ENCODE measurements around the gene HNMT.
"Not testable (repeated sequence)": the region's sequence is repeated elsewhere in the genome, so short reads cannot be mapped to it uniquely, and the experiment has no call there.

HNMT gene

DNA sequence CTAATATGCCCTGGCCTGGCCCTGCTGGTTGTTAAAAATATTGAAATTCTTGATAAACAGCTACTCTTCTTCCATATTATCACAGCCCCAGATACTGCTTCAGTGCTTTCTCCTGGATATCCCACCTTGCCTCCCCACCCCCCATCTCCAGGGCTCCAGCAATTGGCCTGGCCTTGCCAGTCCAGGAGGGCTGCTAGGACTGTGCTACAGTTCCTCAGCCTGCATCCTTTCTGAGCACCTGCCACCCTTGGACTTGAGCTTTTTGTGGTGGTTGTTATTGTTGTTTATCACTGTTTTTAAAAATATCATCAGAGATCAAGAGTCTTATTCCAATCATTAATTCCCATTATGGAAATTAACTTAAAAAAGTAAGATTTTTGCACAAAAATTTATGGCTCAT lies 13.5 kb downstream of the HNMT start:
- DNase-seq, result no peak

DNA sequence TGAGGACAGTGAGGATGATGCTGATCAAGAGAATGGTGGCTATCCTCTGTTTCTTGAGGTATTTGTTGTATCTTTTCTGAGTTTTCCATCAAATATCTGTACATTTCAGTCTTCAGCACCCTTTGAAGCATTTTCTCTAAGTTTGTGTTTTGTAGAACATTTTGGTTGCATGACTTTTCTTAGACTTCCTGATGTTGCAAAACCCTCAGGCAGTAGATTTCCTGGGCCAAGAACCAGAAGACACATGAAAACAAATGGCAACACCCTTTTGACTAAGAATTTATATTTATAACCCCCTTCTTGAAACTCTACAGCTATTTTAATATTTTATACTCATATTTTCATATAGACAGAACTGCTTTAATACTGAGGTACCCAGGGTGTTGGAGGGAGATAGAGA lies 16.2 kb downstream of the HNMT start:
- no peak for DNase-seq

- DNase-seq, result no peak
Measured at GRCh38 chr2:137981112-137981656, 16.9 kb downstream of the HNMT start.

- DNase-seq, result no peak
Measured at GRCh38 chr2:137983581-137983980, 19.3 kb downstream of the HNMT start.

GRCh38 chr2:137986268-137986667 lies 22.0 kb downstream of the HNMT start:
- no peak for DNase-seq

GRCh38 chr2:137987011-137987410 lies 22.7 kb downstream of the HNMT start:
- DNase-seq, result no peak

DNA sequence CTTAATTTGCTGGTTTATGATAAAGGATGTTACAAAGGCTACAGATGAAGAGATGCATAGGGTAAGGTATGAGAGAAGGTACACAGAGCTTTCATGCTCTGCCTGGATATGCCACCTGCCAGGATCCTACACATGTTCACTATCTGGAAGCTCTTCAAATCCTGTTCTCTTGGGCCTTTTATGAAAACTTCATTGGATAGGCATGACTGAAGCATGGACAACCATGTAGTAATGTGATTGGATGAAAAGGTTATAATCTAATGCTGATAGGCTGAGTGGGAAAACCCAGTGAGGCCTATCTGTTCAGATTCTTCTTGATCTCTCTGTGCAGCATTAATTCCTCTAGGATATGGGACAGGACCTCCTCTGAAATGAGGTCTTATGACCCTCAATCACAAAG lies 26.8 kb downstream of the HNMT start:
- no peak for DNase-seq

- DNase-seq, result no peak
Measured at GRCh38 chr2:137992039-137992646, 27.9 kb downstream of the HNMT start.

- not testable (repeated sequence) for DNase-seq
Measured at GRCh38 chr2:137993715-137994476, 29.6 kb downstream of the HNMT start.

GRCh38 chr2:137995368-137995767 lies 31.1 kb downstream of the HNMT start:
- not testable (repeated sequence) for DNase-seq

DNA sequence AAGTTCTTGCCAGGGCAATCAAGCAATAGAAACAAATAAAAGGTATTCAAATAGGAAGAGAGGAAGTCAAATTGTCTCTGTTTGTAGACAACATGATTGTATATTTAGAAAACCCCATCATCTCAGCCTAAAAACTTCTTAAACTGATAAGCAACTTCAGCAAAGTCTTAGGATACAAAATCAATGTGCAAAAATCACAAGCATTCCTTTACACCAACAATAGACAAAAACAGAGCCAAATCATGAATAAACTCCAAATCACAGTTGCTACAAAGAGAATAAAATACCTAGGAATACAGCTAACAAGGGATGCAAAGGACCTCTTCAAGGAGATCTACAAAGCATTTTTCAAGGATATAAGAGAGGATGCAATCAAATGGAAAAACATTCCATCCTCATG lies 31.9 kb downstream of the HNMT start:
- DNase-seq, result not testable (repeated sequence)

DNA sequence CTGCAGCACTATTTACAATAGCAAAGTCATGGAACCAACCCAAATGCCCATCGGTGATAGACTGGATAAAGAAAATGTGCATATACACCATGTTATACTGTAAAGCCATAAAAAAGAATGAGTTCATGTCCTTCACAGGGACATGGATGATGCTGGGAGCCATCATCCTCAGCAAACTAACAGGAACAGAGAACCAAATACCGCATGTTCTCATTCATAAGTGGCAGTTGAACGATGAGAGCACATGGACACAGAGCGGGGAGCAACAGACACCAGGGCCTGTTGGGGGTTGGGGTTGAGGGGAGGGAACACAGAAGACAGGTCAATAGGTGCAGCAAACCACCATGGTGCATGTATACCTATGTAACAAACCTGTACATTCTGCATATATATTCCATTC lies 33.5 kb downstream of the HNMT start:
- no peak for DNase-seq

GRCh38 chr2:137998503-137998902 lies 34.2 kb downstream of the HNMT start:
- DNase-seq, result no peak

DNA sequence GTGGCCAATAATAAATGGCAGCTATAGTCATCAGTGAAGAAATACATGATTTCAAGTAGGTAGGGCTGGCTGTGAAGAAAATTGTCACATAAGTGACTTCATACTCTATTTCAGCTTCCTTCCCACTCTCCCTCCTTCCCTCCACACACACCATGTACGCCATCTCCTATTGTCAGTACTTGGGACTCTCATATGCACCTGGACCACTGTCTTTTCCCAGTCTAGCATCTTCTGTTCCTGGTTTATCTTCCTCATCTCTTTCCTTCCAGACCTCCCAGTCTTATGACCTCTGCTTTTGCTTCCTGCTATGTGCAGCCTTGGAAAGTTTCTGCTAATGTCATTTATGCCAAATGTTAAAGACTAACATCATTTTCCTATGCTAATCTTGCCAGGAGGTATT lies 35.0 kb downstream of the HNMT start:
- DNase-seq, result no peak

GRCh38 chr2:138000009-138000408 lies 35.7 kb downstream of the HNMT start:
- no peak for DNase-seq

DNA sequence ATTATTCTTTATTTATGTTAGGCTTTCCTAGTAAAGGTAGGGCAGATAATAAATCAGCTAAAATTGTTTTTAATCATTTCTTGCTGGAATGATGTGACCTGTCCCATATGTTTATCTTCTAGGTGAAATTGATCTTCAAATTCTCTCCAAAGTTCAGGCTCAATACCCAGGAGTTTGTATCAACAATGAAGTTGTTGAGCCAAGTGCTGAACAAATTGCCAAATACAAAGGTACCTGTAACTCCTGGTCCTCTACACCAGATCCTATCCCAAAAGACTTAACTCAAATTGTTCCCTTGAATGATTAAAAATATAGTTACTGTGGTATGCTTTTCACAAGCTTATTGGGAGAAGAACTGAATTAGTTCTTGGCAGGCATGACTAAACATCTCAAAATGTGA lies 36.5 kb downstream of the HNMT start:
- DNase-seq, result no peak

DNA sequence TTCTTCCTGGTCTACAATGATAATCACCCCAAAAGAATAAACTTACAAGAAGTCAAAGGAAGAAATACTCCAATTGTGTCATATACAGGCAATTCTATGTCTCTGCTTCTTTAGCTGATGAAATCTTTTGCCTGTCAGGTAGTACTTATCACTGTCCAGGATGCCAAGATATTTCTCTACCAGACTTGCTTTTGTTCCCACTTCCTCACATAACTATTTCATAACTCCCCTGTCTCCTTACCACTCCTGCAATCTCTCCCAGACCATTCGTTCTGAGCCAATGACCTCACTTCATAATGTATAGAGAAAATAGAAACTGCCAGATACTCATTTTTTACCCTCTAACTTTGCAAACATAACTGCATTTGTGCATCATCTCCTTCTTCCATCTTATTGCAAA lies 39.1 kb downstream of the HNMT start:
- DNase-seq, result no peak

DNA sequence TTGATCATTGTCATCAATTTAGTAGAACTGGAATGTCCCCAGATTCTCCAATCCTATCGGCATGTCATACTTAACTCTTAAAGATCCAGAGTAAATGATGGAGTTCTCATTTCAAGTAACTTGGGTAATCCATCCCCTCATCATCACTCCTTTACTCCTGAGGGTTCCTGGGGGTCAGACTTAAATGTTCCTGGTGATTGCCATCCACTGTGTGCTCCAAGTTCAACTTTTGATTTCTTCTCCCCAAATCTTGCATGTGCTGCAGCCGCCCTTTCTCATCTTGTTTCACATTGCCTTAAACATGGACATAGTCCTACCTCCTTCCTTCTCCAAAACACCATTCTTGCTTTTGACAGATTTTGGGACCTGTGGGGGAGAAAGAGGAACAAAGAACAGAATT lies 43.2 kb downstream of the HNMT start:
- DNase-seq, result no peak

DNA sequence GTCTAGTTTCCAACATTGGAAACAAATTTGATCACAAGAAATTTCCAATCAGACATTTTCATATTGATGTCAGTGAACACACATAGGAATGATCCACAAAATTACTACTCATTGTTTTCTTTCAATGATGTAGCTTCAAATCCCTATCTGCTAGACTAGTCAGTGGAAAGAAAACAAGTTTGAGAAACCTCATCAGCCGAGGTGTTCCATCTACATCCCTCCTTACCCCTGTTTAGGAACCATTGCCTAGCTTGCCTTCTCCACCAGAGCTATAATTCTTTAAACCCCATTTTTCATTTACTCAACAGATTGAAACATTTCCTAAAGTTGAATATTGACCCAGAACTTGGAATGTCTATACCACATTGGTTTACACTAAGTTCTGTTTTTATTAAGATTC lies 45.3 kb downstream of the HNMT start:
- no peak for DNase-seq

- no peak for DNase-seq
Measured at GRCh38 chr2:138010890-138011289, 46.6 kb downstream of the HNMT start.

DNA sequence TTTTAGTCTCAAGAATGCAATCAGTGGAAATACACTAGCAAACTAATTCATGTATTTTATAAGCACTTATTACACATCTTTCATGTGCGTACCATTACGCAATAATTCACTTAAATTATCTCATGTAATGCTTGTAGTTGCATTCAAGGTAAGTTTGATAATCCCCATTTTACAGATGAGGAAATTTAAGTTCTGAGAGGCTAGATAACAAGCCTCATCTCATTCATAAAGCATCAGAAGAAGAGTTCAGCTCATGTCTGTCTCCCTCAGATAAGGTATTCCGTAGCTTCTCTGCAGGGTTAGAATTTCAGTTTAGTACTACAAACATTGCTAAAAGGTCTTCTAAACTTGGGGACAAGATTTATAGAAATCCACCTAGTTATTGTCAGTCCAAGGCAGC lies 47.8 kb downstream of the HNMT start:
- no peak for DNase-seq

DNA sequence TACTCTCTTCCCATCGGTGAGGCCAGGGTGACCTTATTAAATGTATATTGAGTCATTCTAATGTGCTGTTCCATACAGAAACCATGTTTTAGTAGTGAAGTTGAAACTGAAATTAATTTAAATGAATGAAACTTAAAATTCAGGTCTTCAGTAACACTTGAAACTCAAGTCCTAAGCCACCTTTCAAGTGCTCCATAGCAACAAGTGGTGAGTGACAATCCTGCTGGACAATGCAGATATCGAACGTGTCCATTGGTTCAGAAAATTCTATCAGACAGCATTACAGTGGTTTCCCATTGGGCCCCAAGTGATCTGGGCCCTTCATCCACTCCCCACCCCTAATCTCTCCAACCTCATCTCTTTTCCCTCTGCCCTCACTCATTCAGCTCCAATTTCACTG lies 48.7 kb downstream of the HNMT start:
- DNase-seq, result no peak

DNA sequence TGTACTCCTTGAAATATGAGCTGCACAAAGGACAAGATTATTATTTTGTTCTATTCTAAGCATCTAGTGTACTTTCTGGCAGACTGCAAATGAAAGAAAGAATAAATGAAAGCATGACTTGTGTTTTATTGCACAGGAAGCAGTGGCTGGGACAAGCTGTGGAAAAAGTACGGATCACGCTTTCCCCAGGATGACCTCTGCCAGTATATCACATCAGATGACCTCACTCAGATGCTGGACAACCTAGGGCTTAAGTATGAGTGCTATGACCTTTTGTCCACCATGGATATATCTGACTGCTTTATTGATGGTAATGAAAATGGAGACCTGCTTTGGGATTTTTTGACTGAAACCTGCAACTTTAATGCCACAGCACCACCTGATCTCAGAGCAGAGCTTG lies 49.4 kb downstream of the HNMT start:
- no peak for DNase-seq

DNA sequence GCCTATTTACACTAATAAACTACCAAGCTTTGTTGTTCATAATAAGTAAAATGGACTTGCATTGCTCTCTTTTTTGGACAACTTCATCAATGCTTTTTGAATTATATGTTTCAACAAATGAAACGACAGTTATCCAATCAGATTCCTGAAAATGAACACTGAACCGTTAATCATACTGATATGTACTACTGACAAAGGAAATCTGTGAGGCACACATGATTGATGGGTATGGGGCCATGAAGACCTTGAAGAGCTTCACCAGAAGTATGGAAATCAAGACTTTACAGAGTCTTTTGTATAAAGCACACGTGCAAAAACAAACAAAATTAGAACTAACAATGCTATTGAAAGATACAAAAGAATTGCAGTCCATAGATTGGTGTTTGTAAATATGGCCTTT lies 51.2 kb downstream of the HNMT start:
- DNase-seq, result no peak

Data from NCI-H2029 (cell line).